Right ventricle myocardium inferior (tissue), 1 donor: ENCODE measurements around the gene PARD6B. TPM values are rescaled to one million over a fixed set of nuclear protein-coding genes. Genes with fewer than 3 reads are reported as not detected.

Experiments used
- ATAC-seq: fragments of 200-7000 bp; cut with Tn5 transposase; one replicate; pipeline ENCODE4 v1.9.1; 2020; ENCODE audit warnings: mild to moderate bottlenecking, moderate library complexity
- DNase-seq: peaks from one replicate; pipeline ENCODE4 v3.0.0; 2021; ENCODE audit errors: missing footprints
- intact Hi-C: fragments of 100-400 bp; cut with DNase I; formaldehyde crosslinking; loops from one replicate; pipeline ENCODE4 v1.11.0; 2022
- total RNA-seq: library from RNA; stranded (reverse); fragmentation: NEBNext Ultra II Directional; extraction: Animal tissue kit (Norgen Biotek cat#: 25700); gene quantifications from one replicate; pipeline ENCODE4 v1.2.1, GENCODE V29; 2021
- donor health status: DM: no; HTN: yes; CAD: no; lungs with severe emphysema.

The PARD6B gene
- total RNA-seq, 1 donor from 2014 or later, result 5.6 TPM

GRCh38 chr20:50801747-50802125, 70.4 kb downstream of the PARD6B start:
- ATAC-seq (no peak), DNase-seq (no peak)
- intact Hi-C loops, result no loop called here

- ATAC-seq, result no peak
- intact Hi-C loops, result no loop called here
- DNase-seq, result no peak
Measured at GRCh38 chr20:50802289-50802688, 70.9 kb downstream of the PARD6B start.

- ATAC-seq (no peak), DNase-seq (no peak)
- intact Hi-C loops, result no loop called here
Measured at GRCh38 chr20:50804437-50805348, 73.3 kb downstream of the PARD6B start.

GRCh38 chr20:50805349-50805684, 73.9 kb downstream of the PARD6B start:
- DNase-seq (no peak), ATAC-seq (no peak)
- intact Hi-C loops, result no loop called here

- intact Hi-C loops, result no loop called here
- ATAC-seq (no peak), DNase-seq (no peak)
Measured at GRCh38 chr20:50806126-50806768, 74.9 kb downstream of the PARD6B start.

Other genes starting within 250 kb of the PARD6B start
- gene PTPN1, start 221.2 kb upstream of the PARD6B start, total RNA-seq, result 23.3 TPM
- 8.3 TPM for gene RIPOR3, start 40.0 kb upstream of the PARD6B start, total RNA-seq
- 1.8 TPM for gene BCAS4, start 63.5 kb downstream of the PARD6B start, total RNA-seq
- 30.3 TPM for gene ADNP, start 199.9 kb downstream of the PARD6B start, total RNA-seq
- gene DPM1, start 227.0 kb downstream of the PARD6B start, total RNA-seq, result 35.5 TPM
- 2.3 TPM for gene MOCS3, start 227.2 kb downstream of the PARD6B start, total RNA-seq